ENCODE results near the gene USP36. TPM values are rescaled to one million over a fixed set of nuclear protein-coding genes. Genes with fewer than 3 reads are reported as not detected.

Gene USP36
- total RNA-seq, 4 donors from 2014 or later: 13.2 to 38.9 (median 22.4) TPM

- intact Hi-C loops (cut with DNase I): no loop called here
- no peak for DNase-seq
- TF ChIP-seq CTCF (IDR thresholded peaks at IDR 0.05) (no peak), POLR2A (IDR thresholded peaks at IDR 0.05) (no peak)
- H3K4me3 ChIP-seq: no peak overlapping the region
- WGBS, 2 donors: 90 to 93% methylated on average over 4 to 6 of the region's 7 CpGs
- H3K4me1 ChIP-seq: peaks cover 36 to 95% (median 44%) of the 10 kb centered on the region in 3 donors
- peaks cover 0 to 7% (median 0%) of the 10 kb centered on the region in 3 donors for H3K36me3 ChIP-seq
- no peaks in the 10 kb centered on the region for H3K27me3 ChIP-seq
- H3K27ac ChIP-seq: peak overlapping the region; percentile 57 to 85 (median 82)
- no peaks in the 10 kb centered on the region for H3K9me3 ChIP-seq
Measured at GRCh38 chr17:78788451-78788850, 52.2 kb downstream of the USP36 start.

- intact Hi-C loops (cut with DNase I): no loop called here
- WGBS, 2 donors: 62 to 63% methylated on average over 7 of the region's 7 CpGs
- no peak for DNase-seq
- Histone ChIP-seq H3K4me1 (peaks cover 38 to 94% (median 50%) of the 10 kb centered on the region in 3 donors), H3K36me3 (no peaks in the 10 kb centered on the region), H3K27me3 (no peaks in the 10 kb centered on the region), H3K9me3 (no peaks in the 10 kb centered on the region), H3K4me3 (no peak overlapping the region), H3K27ac (peak overlapping the region in 3 of 4 donors; percentile 44 to 85 (median 66))
- TF ChIP-seq CTCF (IDR thresholded peaks at IDR 0.05) (peak in 3 of 6 experiments; percentile 23 to 49 (median 40)), POLR2A (IDR thresholded peaks at IDR 0.05) (no peak)
Measured at GRCh38 chr17:78787444-78787843, 53.2 kb downstream of the USP36 start.

- 90 to 100% methylated on average over 1 of the region's 1 CpG for WGBS, 2 donors
- H3K9me3 ChIP-seq: no peaks in the 10 kb centered on the region
Measured at GRCh38 chr17:78785663-78786057, 55.0 kb downstream of the USP36 start.

GRCh38 chr17:78785011-78785662 is 55.5 kb downstream of the USP36 start:
- intact Hi-C loops (cut with DNase I): no loop called here
- no peak for DNase-seq
- H3K27ac ChIP-seq: peak overlapping the region in 2 of 4 donors; percentile 92 to 98

More at GRCh38 chr17:78785663-78786057, 55.0 kb downstream of the USP36 start:
- DNase-seq: no peak
- Histone ChIP-seq H3K4me1 (peaks cover 29 to 81% (median 33%) of the 10 kb centered on the region in 3 donors), H3K27me3 (no peaks in the 10 kb centered on the region), H3K27ac (peak overlapping the region in 2 of 4 donors; percentile 10 to 98), H3K36me3 (no peaks in the 10 kb centered on the region), H3K4me3 (no peak overlapping the region)
- TF ChIP-seq POLR2A (IDR thresholded peaks at IDR 0.05): no peak
- no peak for TF ChIP-seq CTCF (IDR thresholded peaks at IDR 0.05)
- intact Hi-C loops (cut with DNase I): no loop called here

More at GRCh38 chr17:78785011-78785662, 55.5 kb downstream of the USP36 start:
- WGBS, 2 donors: 86 to 91% methylated on average over 9 to 10 of the region's 12 CpGs
- no peaks in the 10 kb centered on the region for H3K9me3 ChIP-seq
- H3K36me3 ChIP-seq: no peaks in the 10 kb centered on the region
- H3K4me1 ChIP-seq: peaks cover 30 to 81% (median 33%) of the 10 kb centered on the region in 3 donors
- no peaks in the 10 kb centered on the region for H3K27me3 ChIP-seq
- no peak for TF ChIP-seq POLR2A (IDR thresholded peaks at IDR 0.05)
- TF ChIP-seq CTCF (IDR thresholded peaks at IDR 0.05): no peak
- H3K4me3 ChIP-seq: no peak overlapping the region
